ENCODE measurements around the gene SCAMP1.

The SCAMP1 gene

GRCh38 chr5:78518365-78519197 is 158.2 kb downstream of the SCAMP1 start:
- DNase-seq, result peak; percentile 90

GRCh38 chr5:78519198-78519941 is 159.0 kb downstream of the SCAMP1 start:
- no peak for DNase-seq

GRCh38 chr5:78521455-78521854 is 161.0 kb downstream of the SCAMP1 start:
- DNase-seq, result no peak

- DNase-seq, result peak; percentile 87
Observed at GRCh38 chr5:78522476-78523260, 162.3 kb downstream of the SCAMP1 start.

GRCh38 chr5:78523314-78524193 is 163.1 kb downstream of the SCAMP1 start:
- DNase-seq, result peak; percentile 34

GRCh38 chr5:78526049-78526525 is 165.7 kb downstream of the SCAMP1 start:
- no peak for DNase-seq

GRCh38 chr5:78527054-78527859 is 166.8 kb downstream of the SCAMP1 start:
- DNase-seq, result no peak

GRCh38 chr5:78527925-78528324 is 167.5 kb downstream of the SCAMP1 start:
- DNase-seq, result no peak

Data from DMS 273 treated with DMSO at 0.1 percent for 48 hours (cell line).